ENCODE data around the gene GALR3. TPM values are rescaled to one million over a fixed set of nuclear protein-coding genes. Genes with fewer than 3 reads are reported as not detected.

The GALR3 gene
- total and polyA plus RNA-seq, 2 experiments from 2014 or later, result not detected

DNA sequence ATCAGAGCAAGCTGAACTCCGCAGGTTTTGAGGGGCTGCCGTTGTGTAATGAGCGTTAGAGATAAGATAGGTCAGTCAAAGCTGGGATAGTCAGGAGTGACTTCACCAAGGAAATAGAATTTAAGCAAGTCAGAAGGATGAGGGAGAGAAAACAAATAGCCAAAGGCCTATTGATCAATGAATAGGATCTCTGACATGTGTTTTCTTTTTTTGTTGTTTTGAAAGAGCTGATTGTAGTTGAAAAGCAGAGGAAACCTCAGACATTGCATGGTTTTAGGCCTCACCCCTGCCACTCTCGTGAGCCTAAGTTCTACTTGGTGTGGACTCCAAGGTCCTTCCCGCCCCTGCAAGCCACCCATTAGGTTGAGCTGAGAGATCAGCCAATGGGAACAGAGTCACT is 29.2 kb downstream of the GALR3 start:
- in situ Hi-C loops (cut with MboI), result no loop called here
- 98% methylated on average over 5 of the region's 5 CpGs for WGBS, 2 experiments (ENCODE audit: low coverage in 1 of 2, low lambda C conversion rate in 2 of 2, missing lambda C conversion rate in 2 of 2)
- no peaks in the 10 kb centered on the region for H3K27me3 ChIP-seq (replicated peaks; ENCODE audit: insufficient read depth)
- H3K36me3 ChIP-seq (ENCODE audit: low read depth), result peaks cover 40% of the 10 kb centered on the region
- H3K4me3 ChIP-seq, result no peak overlapping the region
- H3K9ac ChIP-seq, result no peak overlapping the region; the same call in 1 of the 2 replicates
- TF ChIP-seq EZH2phosphoT487 (IDR thresholded peaks at IDR 0.05; ENCODE audit: insufficient read depth, low read depth), result no peak
- TF ChIP-seq EZH2 (IDR thresholded peaks at IDR 0.05; ENCODE audit: insufficient read depth, poor library complexity, severe bottlenecking), result no peak
- H3K4me2 ChIP-seq (ENCODE audit: unreplicated experiment), result no peak overlapping the region
- peaks cover 96% of the 10 kb centered on the region for H3K79me2 ChIP-seq (ENCODE audit: insufficient read depth)
- H2AFZ ChIP-seq, result no peak overlapping the region
- H3K27ac ChIP-seq, result no peak overlapping the region
- DNase-seq, result no peak
- H3K4me1 ChIP-seq (ENCODE audit: insufficient read depth), result peaks cover 11% of the 10 kb centered on the region
- no peaks in the 10 kb centered on the region for H4K20me1 ChIP-seq (ENCODE audit: insufficient read depth)
- no peaks in the 10 kb centered on the region for H3K9me3 ChIP-seq (ENCODE audit: low read depth)
- peaks cover 4% of the 10 kb centered on the region; the same call in 1 of the 2 replicates for H3F3A ChIP-seq (ENCODE audit: insufficient read depth)
- no peaks in the 10 kb centered on the region for H3K9me2 ChIP-seq (ENCODE audit: insufficient read depth)

- H3K27ac ChIP-seq, result no peak overlapping the region
- H2AFZ ChIP-seq, result no peak overlapping the region
- no peaks in the 10 kb centered on the region for H3K9me3 ChIP-seq (ENCODE audit: low read depth)
- DNase-seq, result no peak
- H3K4me1 ChIP-seq (ENCODE audit: insufficient read depth), result peaks cover 10% of the 10 kb centered on the region
- H3K36me3 ChIP-seq (ENCODE audit: low read depth), result peaks cover 54% of the 10 kb centered on the region
- 25 to 32% methylated on average over 2 of the region's 2 CpGs for WGBS, 2 experiments (ENCODE audit: low coverage in 1 of 2, low lambda C conversion rate in 2 of 2, missing lambda C conversion rate in 2 of 2)
- H3K4me2 ChIP-seq (ENCODE audit: unreplicated experiment), result no peak overlapping the region
- no peaks in the 10 kb centered on the region for H3K27me3 ChIP-seq (replicated peaks; ENCODE audit: insufficient read depth)
- in situ Hi-C loops (cut with MboI), result no loop called here
- H3F3A ChIP-seq (ENCODE audit: insufficient read depth), result peaks cover 9% of the 10 kb centered on the region; the same call in 1 of the 2 replicates
- peaks cover 90% of the 10 kb centered on the region for H3K79me2 ChIP-seq (ENCODE audit: insufficient read depth)
- H3K9ac ChIP-seq, result no peak overlapping the region
- H3K9me2 ChIP-seq (ENCODE audit: insufficient read depth), result no peaks in the 10 kb centered on the region
- TF ChIP-seq EZH2phosphoT487 (IDR thresholded peaks at IDR 0.05; ENCODE audit: insufficient read depth, low read depth) (no peak), EZH2 (IDR thresholded peaks at IDR 0.05; ENCODE audit: insufficient read depth, poor library complexity, severe bottlenecking) (no peak)
- no peaks in the 10 kb centered on the region for H4K20me1 ChIP-seq (ENCODE audit: insufficient read depth)
- H3K4me3 ChIP-seq, result no peak overlapping the region
Observed at GRCh38 chr22:37854946-37855345, 31.8 kb downstream of the GALR3 start.

GRCh38 chr22:37855462-37855861 is 32.3 kb downstream of the GALR3 start:
- H3K27ac ChIP-seq, result no peak overlapping the region
- WGBS, 2 experiments (ENCODE audit: low coverage in 1 of 2, low lambda C conversion rate in 2 of 2, missing lambda C conversion rate in 2 of 2), result 87 to 98% methylated on average over 2 of the region's 2 CpGs
- H4K20me1 ChIP-seq (ENCODE audit: insufficient read depth), result no peaks in the 10 kb centered on the region
- TF ChIP-seq EZH2 (IDR thresholded peaks at IDR 0.05; ENCODE audit: insufficient read depth, poor library complexity, severe bottlenecking) (no peak), EZH2phosphoT487 (IDR thresholded peaks at IDR 0.05; ENCODE audit: insufficient read depth, low read depth) (no peak)
- H3K9me3 ChIP-seq (ENCODE audit: low read depth), result no peaks in the 10 kb centered on the region
- peaks cover 54% of the 10 kb centered on the region for H3K36me3 ChIP-seq (ENCODE audit: low read depth)
- in situ Hi-C loops (cut with MboI), result no loop called here
- H3K27me3 ChIP-seq (replicated peaks; ENCODE audit: insufficient read depth), result no peaks in the 10 kb centered on the region
- H3K9me2 ChIP-seq (ENCODE audit: insufficient read depth), result no peaks in the 10 kb centered on the region
- no peak overlapping the region for H3K4me2 ChIP-seq (ENCODE audit: unreplicated experiment)
- no peak overlapping the region for H3K4me3 ChIP-seq
- peaks cover 5% of the 10 kb centered on the region for H3K4me1 ChIP-seq (ENCODE audit: insufficient read depth)
- no peak for DNase-seq
- no peak overlapping the region for H3K9ac ChIP-seq
- H2AFZ ChIP-seq, result no peak overlapping the region
- peaks cover 90% of the 10 kb centered on the region for H3K79me2 ChIP-seq (ENCODE audit: insufficient read depth)
- peaks cover 14% of the 10 kb centered on the region; the same call in 1 of the 2 replicates for H3F3A ChIP-seq (ENCODE audit: insufficient read depth)

- peaks cover 68% of the 10 kb centered on the region for H3K79me2 ChIP-seq (ENCODE audit: insufficient read depth)
- peaks cover 42% of the 10 kb centered on the region; the same call in 1 of the 2 replicates for H3F3A ChIP-seq (ENCODE audit: insufficient read depth)
- TF ChIP-seq EZH2phosphoT487 (IDR thresholded peaks at IDR 0.05; ENCODE audit: insufficient read depth, low read depth) (no peak), EZH2 (IDR thresholded peaks at IDR 0.05; ENCODE audit: insufficient read depth, poor library complexity, severe bottlenecking) (no peak)
- H3K9ac ChIP-seq, result no peak overlapping the region
- no peak for DNase-seq
- in situ Hi-C loops (cut with MboI), result no loop called here
- WGBS, 2 experiments (ENCODE audit: low coverage in 1 of 2, low lambda C conversion rate in 2 of 2, missing lambda C conversion rate in 2 of 2), result 88 to 91% methylated on average over 7 of the region's 7 CpGs
- no peak overlapping the region for H2AFZ ChIP-seq
- H3K4me2 ChIP-seq (ENCODE audit: unreplicated experiment), result no peak overlapping the region
- H4K20me1 ChIP-seq (ENCODE audit: insufficient read depth), result no peaks in the 10 kb centered on the region
- H3K4me1 ChIP-seq (ENCODE audit: insufficient read depth), result 0 out of 2 replicates have a peak, but pooled peaks cover 10% of the 10 kb centered on the region
- no peaks in the 10 kb centered on the region for H3K9me3 ChIP-seq (ENCODE audit: low read depth)
- no peak overlapping the region for H3K4me3 ChIP-seq
- H3K27ac ChIP-seq, result no peak overlapping the region
- H3K9me2 ChIP-seq (ENCODE audit: insufficient read depth), result no peaks in the 10 kb centered on the region
- no peaks in the 10 kb centered on the region for H3K27me3 ChIP-seq (replicated peaks; ENCODE audit: insufficient read depth)
- H3K36me3 ChIP-seq (ENCODE audit: low read depth), result peaks cover 65% of the 10 kb centered on the region
Observed at GRCh38 chr22:37860796-37861421, 37.7 kb downstream of the GALR3 start.

All from GM23248 (cell line).